HG02798 (cell line): ENCODE results near the gene OR6C65.

Source experiments
- ATAC-seq: cut with Tn5 transposase; IDR thresholded peaks from one replicate; pipeline ENCODE4 v1.9.1; 2021; ENCODE audit warnings: mild to moderate bottlenecking; ENCODE audit not compliant: unreplicated experiment, poor library complexity

Gene OR6C65

GRCh38 chr12:55445357-55445756, 45.0 kb downstream of the OR6C65 start:
- no peak for ATAC-seq

GRCh38 chr12:55446326-55446725, 46.0 kb downstream of the OR6C65 start:
- no peak for ATAC-seq

GRCh38 chr12:55448825-55449224, 48.5 kb downstream of the OR6C65 start:
- ATAC-seq = no peak
